Trophoblast cell (in vitro differentiated cells and primary cell): ENCODE results near the gene CMYA5.

Source experiments
- DNase-seq, 2 donors: peaks; one replicate each; pipeline ENCODE4 v3.0.0-alpha.2; 2016
- H2AFZ ChIP-seq: 2 replicates; pipeline ENCODE4 v1.6.1; 2013; ENCODE audit warnings: low read length, moderate library complexity, mild to moderate bottlenecking; ENCODE audit not compliant: insufficient read depth, poor library complexity
- H2AK5ac ChIP-seq: 2 replicates; pipeline ENCODE4 v1.6.1; 2013; ENCODE audit warnings: mild to moderate bottlenecking, low read length
- H2BK120ac ChIP-seq: 2 replicates; pipeline ENCODE4 v1.6.1; 2013; ENCODE audit warnings: low read length, mild to moderate bottlenecking, moderate library complexity; ENCODE audit not compliant: insufficient read depth, poor library complexity
- H2BK12ac ChIP-seq: 2 replicates; pipeline ENCODE4 v1.6.1; 2013; ENCODE audit warnings: mild to moderate bottlenecking, low read length, moderate library complexity
- H2BK5ac ChIP-seq: 2 replicates; pipeline ENCODE4 v1.6.1; 2013; ENCODE audit warnings: low read length, low read depth, moderate library complexity, mild to moderate bottlenecking; ENCODE audit not compliant: poor library complexity
- H3K14ac ChIP-seq: 2 replicates; pipeline ENCODE4 v1.6.1; 2013; ENCODE audit warnings: mild to moderate bottlenecking, low read length
- H3K18ac ChIP-seq: 2 replicates; pipeline ENCODE4 v1.6.1; 2013; ENCODE audit warnings: mild to moderate bottlenecking, low read length
- H3K23ac ChIP-seq: 2 replicates; pipeline ENCODE4 v1.6.1; 2013; ENCODE audit warnings: low read length
- H3K27ac ChIP-seq: 2 replicates; pipeline ENCODE4 v1.5.1; 2013; ENCODE audit warnings: low read depth, mild to moderate bottlenecking, inconsistent platforms, low read length, moderate library complexity
- H3K27me3 ChIP-seq: 2 replicates; pipeline ENCODE4 v1.6.1; 2013; ENCODE audit warnings: inconsistent platforms, mild to moderate bottlenecking, low read length, moderate library complexity; ENCODE audit not compliant: insufficient read depth
- H3K36me3 ChIP-seq, 2 experiments: 1 replicate in 1 of 2; 2 replicates in 1 of 2; pipeline ENCODE4 v1.6.1; 2013; ENCODE audit warnings: low read length in 2 of 2, mild to moderate bottlenecking in 2 of 2, moderate library complexity in 1 of 2; ENCODE audit not compliant: insufficient read depth in 2 of 2, control insufficient read depth in 1 of 2
- H3K4ac ChIP-seq: 2 replicates; pipeline ENCODE4 v1.6.1; 2013; ENCODE audit warnings: low read depth, mild to moderate bottlenecking, low read length, moderate library complexity
- H3K4me1 ChIP-seq, 2 experiments: 1 replicate in 1 of 2; 2 replicates in 1 of 2; pipeline ENCODE4 v1.6.1; 2013; ENCODE audit warnings: low read length in 2 of 2, mild to moderate bottlenecking in 2 of 2, moderate library complexity in 1 of 2; ENCODE audit not compliant: insufficient read depth in 2 of 2, control insufficient read depth in 1 of 2
- H3K4me2 ChIP-seq: 2 replicates; pipeline ENCODE4 v1.6.1; 2013; ENCODE audit warnings: inconsistent platforms, mild to moderate bottlenecking, low read length, moderate library complexity
- H3K4me3 ChIP-seq: 2 replicates; pipeline ENCODE4 v1.5.1; 2013; ENCODE audit warnings: mild to moderate bottlenecking, low read depth, low read length, inconsistent platforms
- H3K79me1 ChIP-seq: one replicate; pipeline ENCODE4 v1.6.1; 2013; ENCODE audit warnings: low read length
- H3K79me2 ChIP-seq: 2 replicates; pipeline ENCODE4 v1.6.1; 2013; ENCODE audit warnings: low read length, mild to moderate bottlenecking; ENCODE audit not compliant: control insufficient read depth, insufficient read depth, poor library complexity
- H3K9ac ChIP-seq: 2 replicates; pipeline ENCODE4 v1.6.1; 2013; ENCODE audit warnings: mild to moderate bottlenecking, low read length
- H3K9me3 ChIP-seq: 2 replicates; pipeline ENCODE4 v1.6.1; 2013; ENCODE audit warnings: low read depth, mild to moderate bottlenecking, control low read depth, inconsistent platforms, low read length; ENCODE audit not compliant: insufficient read depth
- H4K12ac ChIP-seq: 2 replicates; pipeline ENCODE4 v1.6.1; 2013; ENCODE audit warnings: low read depth, mild to moderate bottlenecking, low read length, moderate library complexity
- H4K8ac ChIP-seq: 2 replicates; pipeline ENCODE4 v1.6.1; 2013; ENCODE audit warnings: low read depth, mild to moderate bottlenecking, low read length, moderate library complexity
- H4K91ac ChIP-seq: one replicate; pipeline ENCODE4 v1.6.1; 2013; ENCODE audit warnings: low read depth, mild to moderate bottlenecking, low read length, moderate library complexity
- WGBS: extraction: QIAGEN DNeasy Blood & Tissue Kit; methylation state at CpG from one replicate; pipeline ENCODE4 v1.1.7; 2013; ENCODE audit warnings: missing lambda C conversion rate; ENCODE audit not compliant: insufficient read length, insufficient coverage; ENCODE audit errors: extremely low coverage; 5-methylcytosine and 5-hydroxymethylcytosine counted together

CMYA5 gene

GRCh38 chr5:79699763-79700400 lies 10.2 kb downstream of the CMYA5 start:
- Histone ChIP-seq H3K18ac (no peak overlapping the region), H3K27me3 (no peaks in the 10 kb centered on the region), H3K9me3 (no peaks in the 10 kb centered on the region), H4K8ac (no peak overlapping the region), H3K23ac (no peak overlapping the region), H3K79me1 (no peaks in the 10 kb centered on the region), H4K12ac (no peak overlapping the region), H2BK120ac (peak overlapping the region; percentile 18), H3K36me3 (no peaks in the 10 kb centered on the region), H4K91ac (no peak overlapping the region), H3K4me1 (peaks cover 2 to 4% of the 10 kb centered on the region in 2 experiments), H2BK12ac (no peak overlapping the region), H3K9ac (no peak overlapping the region), H3K4me2 (no peak overlapping the region), H3K27ac (no peak overlapping the region), H2BK5ac (no peak overlapping the region), H3K4ac (no peak overlapping the region), H3K4me3 (no peak overlapping the region), H3K14ac (no peak overlapping the region), H2AK5ac (no peak overlapping the region), H3K79me2 (no peaks in the 10 kb centered on the region), H2AFZ (no peak overlapping the region)
- no CpG with 5 or more reads among the region's 4 CpGs for WGBS
- peak in 1 of 2 donors; percentile 56 for DNase-seq

DNA sequence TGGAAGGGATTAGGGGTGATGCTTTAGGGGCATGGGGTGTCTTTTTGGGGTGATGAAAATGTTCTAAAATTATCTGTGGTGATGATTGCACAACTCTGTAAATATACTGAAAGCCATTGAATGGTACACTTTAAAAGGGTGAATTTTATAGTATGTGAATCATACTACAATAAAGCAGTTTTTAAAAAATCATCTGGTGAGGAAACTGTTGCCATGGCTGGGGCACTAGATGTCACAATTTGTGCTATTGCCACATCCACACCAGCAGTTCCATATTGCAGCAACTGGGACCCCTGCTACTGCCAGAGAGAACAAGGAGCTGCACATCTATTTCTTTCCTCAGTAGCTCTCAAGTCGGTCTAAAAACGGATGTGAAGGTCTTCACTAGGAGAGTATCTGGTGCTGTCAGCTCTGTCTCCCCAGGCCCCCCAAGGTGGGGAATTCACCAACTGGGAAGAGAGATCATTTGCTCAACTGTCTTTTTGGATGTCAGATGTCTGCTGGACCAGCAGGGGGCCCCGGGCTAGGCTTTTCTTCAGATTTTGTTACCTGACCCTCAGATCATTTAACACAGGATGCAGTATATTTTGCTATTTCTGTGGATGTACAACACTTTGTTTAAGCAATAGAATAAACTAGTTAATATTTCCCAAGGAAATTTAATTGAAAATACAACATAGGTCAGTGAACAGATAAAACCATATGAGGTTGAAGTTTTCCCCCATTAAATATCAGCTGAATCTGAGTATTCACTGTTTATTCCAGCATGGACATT lies 13.2 kb downstream of the CMYA5 start:
- Histone ChIP-seq H3K36me3 (no peaks in the 10 kb centered on the region), H3K27ac (no peak overlapping the region), H2AFZ (no peak overlapping the region), H3K23ac (no peak overlapping the region), H3K18ac (no peak overlapping the region), H2BK120ac (no peak overlapping the region), H3K9me3 (peaks cover 3% of the 10 kb centered on the region), H3K4me3 (no peak overlapping the region), H3K79me2 (no peaks in the 10 kb centered on the region), H3K9ac (no peak overlapping the region), H3K14ac (no peak overlapping the region), H3K79me1 (no peaks in the 10 kb centered on the region), H2AK5ac (no peak overlapping the region), H4K91ac (no peak overlapping the region), H2BK5ac (no peak overlapping the region), H3K4me1 (peaks cover 2 to 4% of the 10 kb centered on the region in 2 experiments), H4K8ac (no peak overlapping the region), H3K4me2 (no peak overlapping the region), H3K4ac (no peak overlapping the region), H2BK12ac (no peak overlapping the region), H4K12ac (no peak overlapping the region), H3K27me3 (no peaks in the 10 kb centered on the region)
- peak in 1 of 2 donors; percentile 36 for DNase-seq
- WGBS, result no CpG with 5 or more reads among the region's 3 CpGs

DNA sequence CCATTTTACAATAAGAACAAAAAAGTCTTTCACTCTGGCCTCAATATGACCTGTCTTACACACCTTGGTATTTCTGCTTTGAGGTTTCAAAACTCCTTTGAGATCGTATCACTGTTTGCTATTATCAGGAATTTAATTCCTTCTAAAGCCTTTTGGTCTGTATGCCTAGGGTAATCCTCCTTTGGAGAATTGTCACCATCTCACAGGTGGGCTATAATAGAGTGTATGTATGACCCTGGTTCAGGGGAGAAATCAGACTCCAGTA lies 13.7 kb downstream of the CMYA5 start:
- Histone ChIP-seq H3K36me3 (no peaks in the 10 kb centered on the region), H3K9ac (no peak overlapping the region), H3K4me1 (peaks cover 2 to 4% of the 10 kb centered on the region in 2 experiments), H2AFZ (no peak overlapping the region), H4K8ac (no peak overlapping the region), H3K27ac (no peak overlapping the region), H3K18ac (no peak overlapping the region), H3K4me3 (no peak overlapping the region), H2BK5ac (no peak overlapping the region), H2AK5ac (no peak overlapping the region), H3K79me2 (no peaks in the 10 kb centered on the region), H3K23ac (no peak overlapping the region), H4K91ac (no peak overlapping the region), H3K79me1 (no peaks in the 10 kb centered on the region), H3K14ac (no peak overlapping the region), H3K4me2 (no peak overlapping the region), H2BK120ac (no peak overlapping the region), H3K4ac (no peak overlapping the region), H2BK12ac (no peak overlapping the region), H4K12ac (no peak overlapping the region), H3K9me3 (peaks cover 4% of the 10 kb centered on the region), H3K27me3 (no peaks in the 10 kb centered on the region)
- peak in 1 of 2 donors; percentile 76 for DNase-seq
- no CpG with 5 or more reads among the region's 1 CpG for WGBS

GRCh38 chr5:79704553-79704952 lies 14.9 kb downstream of the CMYA5 start:
- Histone ChIP-seq H2BK12ac (no peak overlapping the region), H2BK120ac (no peak overlapping the region), H3K79me2 (no peaks in the 10 kb centered on the region), H3K79me1 (no peaks in the 10 kb centered on the region), H2BK5ac (no peak overlapping the region), H3K36me3 (no peaks in the 10 kb centered on the region), H3K14ac (no peak overlapping the region), H3K4me2 (no peak overlapping the region), H3K4ac (no peak overlapping the region), H2AFZ (no peak overlapping the region), H2AK5ac (no peak overlapping the region), H3K27ac (no peak overlapping the region), H3K27me3 (no peaks in the 10 kb centered on the region), H3K18ac (no peak overlapping the region), H3K23ac (no peak overlapping the region), H4K12ac (no peak overlapping the region), H3K4me3 (no peak overlapping the region), H4K8ac (no peak overlapping the region), H3K4me1 (peaks cover under 1 to 4% of the 10 kb centered on the region in 2 experiments), H3K9ac (no peak overlapping the region), H4K91ac (no peak overlapping the region), H3K9me3 (peaks cover 4% of the 10 kb centered on the region)
- DNase-seq, result no peak
